ENCODE measurements around the gene CCDC63.
A peak's percentile ranks its signal among the peaks of the same experiment; 100 is the strongest.

CCDC63 gene

GRCh38 chr12:110869803-110870202 is 23.0 kb downstream of the CCDC63 start:
- no peak for DNase-seq (ENCODE audit: low read depth, low spot score)
- no peak overlapping the region for H3K4me3 ChIP-seq (ENCODE audit: low read length)

GRCh38 chr12:110872100-110872499 is 25.3 kb downstream of the CCDC63 start:
- no peak overlapping the region for H3K4me3 ChIP-seq (ENCODE audit: low read length)
- DNase-seq (ENCODE audit: low read depth, low spot score), result no peak

GRCh38 chr12:110874351-110874750 is 27.6 kb downstream of the CCDC63 start:
- no peak for DNase-seq (ENCODE audit: low read depth, low spot score)
- H3K4me3 ChIP-seq (ENCODE audit: low read length), result no peak overlapping the region

- H3K4me3 ChIP-seq (ENCODE audit: low read length), result no peak overlapping the region
- no peak for DNase-seq (ENCODE audit: low read depth, low spot score)
Observed at GRCh38 chr12:110874781-110875180, 28.0 kb downstream of the CCDC63 start.

GRCh38 chr12:110880651-110881050 is 33.9 kb downstream of the CCDC63 start:
- no peak for DNase-seq (ENCODE audit: low read depth, low spot score)

GRCh38 chr12:110883251-110883650 is 36.5 kb downstream of the CCDC63 start:
- no peak overlapping the region for H3K4me3 ChIP-seq (ENCODE audit: low read length)
- no peak for DNase-seq (ENCODE audit: low read depth, low spot score)

More at GRCh38 chr12:110880651-110881050, 33.9 kb downstream of the CCDC63 start:
- no peak overlapping the region for H3K4me3 ChIP-seq (ENCODE audit: low read length)

GRCh38 chr12:110885152-110885840 is 38.5 kb downstream of the CCDC63 start:
- no peak overlapping the region for H3K4me3 ChIP-seq (ENCODE audit: low read length)
- DNase-seq (ENCODE audit: low read depth, low spot score), result no peak

- no peak for DNase-seq (ENCODE audit: low read depth, low spot score)
- H3K4me3 ChIP-seq (ENCODE audit: low read length), result no peak overlapping the region
Observed at GRCh38 chr12:110888256-110888991, 41.6 kb downstream of the CCDC63 start.

- DNase-seq (ENCODE audit: low read depth, low spot score), result no peak
- H3K4me3 ChIP-seq (ENCODE audit: low read length), result no peak overlapping the region
Observed at GRCh38 chr12:110889361-110889760, 42.6 kb downstream of the CCDC63 start.

GRCh38 chr12:110893956-110894355 is 47.2 kb downstream of the CCDC63 start:
- no peak for DNase-seq (ENCODE audit: low read depth, low spot score)
- H3K4me3 ChIP-seq (ENCODE audit: low read length), result no peak overlapping the region

GRCh38 chr12:110896559-110896958 is 49.8 kb downstream of the CCDC63 start:
- no peak overlapping the region for H3K4me3 ChIP-seq (ENCODE audit: low read length)
- DNase-seq (ENCODE audit: low read depth, low spot score), result no peak

- DNase-seq (ENCODE audit: low read depth, low spot score), result no peak
- no peak overlapping the region for H3K4me3 ChIP-seq (ENCODE audit: low read length)
Observed at GRCh38 chr12:110901401-110901800, 54.6 kb downstream of the CCDC63 start.

- no peak for DNase-seq (ENCODE audit: low read depth, low spot score)
- no peak overlapping the region for H3K4me3 ChIP-seq (ENCODE audit: low read length)
Observed at GRCh38 chr12:110903511-110903910, 56.7 kb downstream of the CCDC63 start.

- no peak overlapping the region for H3K4me3 ChIP-seq (ENCODE audit: low read length)
- peak; percentile 22 for DNase-seq (ENCODE audit: low read depth, low spot score)
Observed at GRCh38 chr12:110906083-110906482, 59.3 kb downstream of the CCDC63 start.

GRCh38 chr12:110906516-110906915 is 59.7 kb downstream of the CCDC63 start:
- no peak overlapping the region for H3K4me3 ChIP-seq (ENCODE audit: low read length)
- no peak for DNase-seq (ENCODE audit: low read depth, low spot score)

- H3K4me3 ChIP-seq (ENCODE audit: low read length), result no peak overlapping the region
- no peak for DNase-seq (ENCODE audit: low read depth, low spot score)
Observed at GRCh38 chr12:110906985-110907384, 60.2 kb downstream of the CCDC63 start.

GRCh38 chr12:110907583-110907982 is 60.8 kb downstream of the CCDC63 start:
- DNase-seq (ENCODE audit: low read depth, low spot score), result no peak
- H3K4me3 ChIP-seq (ENCODE audit: low read length), result no peak overlapping the region

GRCh38 chr12:110908377-110909152 is 61.8 kb downstream of the CCDC63 start:
- no peak overlapping the region for H3K4me3 ChIP-seq (ENCODE audit: low read length)
- no peak for DNase-seq (ENCODE audit: low read depth, low spot score)

GRCh38 chr12:110912263-110912662 is 65.5 kb downstream of the CCDC63 start:
- DNase-seq (ENCODE audit: low read depth, low spot score), result no peak
- H3K4me3 ChIP-seq (ENCODE audit: low read length), result no peak overlapping the region

All from Jurkat, Clone E6-1 (cell line).